GM21737 (cell line): Measurements from ENCODE around the gene PGAM1.
"Not testable (repeated sequence)": the region's sequence is repeated elsewhere in the genome, so short reads cannot be mapped to it uniquely, and the experiment has no call there.

ENCODE experiments used
- ATAC-seq: cut with Tn5 transposase; IDR thresholded peaks from one replicate; pipeline ENCODE4 v1.9.1; 2021; ENCODE audit warnings: mild to moderate bottlenecking, moderate library complexity; ENCODE audit not compliant: unreplicated experiment

Gene PGAM1

DNA sequence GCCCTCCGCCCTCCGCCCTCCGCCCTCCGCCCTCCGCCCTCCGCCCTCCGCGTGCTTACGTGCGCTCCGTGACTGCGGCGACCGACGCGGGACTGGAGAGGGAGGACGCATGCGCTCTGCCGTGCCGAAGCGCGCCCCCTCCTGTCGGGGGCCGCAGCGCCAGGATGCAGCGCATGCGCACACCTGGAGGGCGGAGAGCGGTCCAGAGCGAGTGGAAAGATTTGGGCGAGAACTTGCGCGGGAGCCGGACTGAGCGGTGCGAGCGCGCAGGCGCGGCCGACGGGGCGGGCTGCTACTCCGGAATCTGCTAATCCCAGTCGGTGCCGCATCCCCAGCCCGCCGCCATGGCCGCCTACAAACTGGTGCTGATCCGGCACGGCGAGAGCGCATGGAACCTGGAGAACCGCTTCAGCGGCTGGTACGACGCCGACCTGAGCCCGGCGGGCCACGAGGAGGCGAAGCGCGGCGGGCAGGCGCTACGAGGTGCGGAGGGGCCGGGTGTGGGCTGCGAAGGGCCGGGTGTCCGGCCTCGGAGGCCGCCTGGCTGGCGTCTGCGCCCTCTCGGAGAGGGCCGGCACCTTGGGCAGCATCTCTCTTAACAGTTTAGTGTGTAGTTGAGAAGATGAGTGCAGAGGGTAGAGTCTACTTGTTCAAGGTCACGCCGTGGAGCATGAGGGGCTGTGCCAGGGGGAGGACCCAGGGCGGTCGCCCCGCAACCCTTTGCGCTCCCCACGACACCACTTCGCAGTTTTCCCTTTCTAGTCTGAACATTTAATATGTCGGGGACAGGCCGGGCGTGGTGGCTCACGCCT lies at the start of gene PGAM1:
TSS of gene PGAM1 (plus strand) at position 228 of the 812 bp plus-strand sequence. CDS start at position 345, 117 bp downstream.
- peak; percentile 82 for ATAC-seq

DNA sequence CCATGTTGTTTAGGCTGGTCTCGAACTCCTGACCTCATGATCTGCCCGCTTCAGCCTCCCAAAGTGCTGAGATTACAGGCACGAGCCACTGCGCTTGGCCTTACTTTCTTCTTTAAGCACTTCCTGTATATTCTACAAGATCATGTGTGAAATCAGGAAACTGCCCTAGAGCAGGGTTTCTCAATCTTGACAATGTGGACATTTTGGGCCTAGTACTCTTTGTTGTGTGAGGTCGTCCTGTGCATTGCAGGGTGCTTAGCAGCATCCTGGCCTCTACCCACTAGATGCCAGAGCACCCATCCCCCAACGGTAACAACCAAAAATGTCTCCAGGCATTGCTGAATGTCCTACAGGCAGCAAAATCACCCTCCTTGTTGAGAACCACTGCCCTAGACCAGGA lies 49.6 kb upstream of the PGAM1 start:
- no peak for ATAC-seq

- ATAC-seq: no peak
Measured at GRCh38 chr10:97378933-97379921, 46.8 kb upstream of the PGAM1 start.

GRCh38 chr10:97380516-97380915 lies 45.5 kb upstream of the PGAM1 start:
- ATAC-seq: no peak

- no peak for ATAC-seq
Measured at GRCh38 chr10:97381626-97382025, 44.4 kb upstream of the PGAM1 start.

GRCh38 chr10:97383159-97383558 lies 42.8 kb upstream of the PGAM1 start:
- no peak for ATAC-seq

- no peak for ATAC-seq
Measured at GRCh38 chr10:97384156-97384555, 41.8 kb upstream of the PGAM1 start.

DNA sequence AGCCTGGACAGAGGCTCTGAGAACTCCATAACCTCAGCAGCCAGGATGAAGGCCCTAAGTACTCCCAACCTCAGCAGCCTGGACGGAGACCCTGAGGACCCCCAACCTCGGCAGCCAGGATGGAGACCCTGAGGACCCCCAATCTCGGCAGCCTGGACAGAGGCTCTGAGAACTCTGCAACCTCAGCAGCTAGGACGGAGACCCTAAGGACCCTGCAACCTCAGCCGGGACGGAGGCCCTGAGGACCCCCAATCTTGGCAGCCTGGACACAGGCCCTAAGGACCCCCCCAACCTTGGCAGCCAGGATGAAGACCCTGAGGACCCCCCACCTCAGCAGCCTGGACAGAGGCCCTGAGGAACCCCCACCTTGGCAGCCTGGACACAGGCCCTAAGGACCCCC lies 41.4 kb upstream of the PGAM1 start:
- ATAC-seq: no peak

DNA sequence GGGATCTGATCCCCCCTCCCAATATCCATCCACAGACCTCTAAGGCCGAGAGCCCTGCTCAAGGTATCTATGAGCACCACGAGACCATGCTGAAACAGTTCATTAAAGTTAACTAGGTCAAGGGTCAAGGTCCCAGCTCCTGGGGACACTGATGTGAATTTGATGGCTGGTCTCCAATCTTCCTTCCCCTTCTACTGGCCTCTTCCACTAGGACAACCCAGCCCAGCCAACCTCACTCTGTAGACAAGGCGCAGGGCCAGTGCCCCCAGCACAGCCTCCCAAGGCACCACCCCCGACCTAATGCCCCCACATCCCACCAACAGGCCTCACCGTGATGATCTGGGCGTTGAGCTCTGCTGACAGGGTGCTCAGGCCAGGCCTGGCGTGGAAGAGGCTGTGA lies 40.4 kb upstream of the PGAM1 start:
- ATAC-seq: no peak

DNA sequence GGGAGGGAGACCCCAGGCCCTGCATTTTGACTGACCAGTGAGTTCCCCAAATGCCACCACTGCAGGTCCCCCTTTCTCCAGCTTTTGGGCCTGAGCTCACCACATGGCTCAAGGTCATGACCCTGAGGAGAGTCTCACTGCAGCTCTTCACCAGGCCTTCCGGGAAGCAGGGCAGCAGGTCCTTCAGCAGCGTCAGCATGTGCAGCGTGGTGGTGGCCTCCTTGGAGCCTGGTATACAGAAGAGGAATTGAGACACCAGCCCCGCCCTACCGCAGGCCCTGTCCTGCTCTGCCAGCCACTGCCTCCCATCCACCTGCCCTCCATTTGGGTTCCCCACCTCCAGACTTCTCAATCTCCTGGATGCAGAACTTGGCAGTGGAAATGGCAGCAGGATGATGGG lies 37.8 kb upstream of the PGAM1 start:
- ATAC-seq: no peak

GRCh38 chr10:97390091-97390490 lies 35.9 kb upstream of the PGAM1 start:
- no peak for ATAC-seq

- no peak for ATAC-seq
Measured at GRCh38 chr10:97393034-97393573, 32.9 kb upstream of the PGAM1 start.

DNA sequence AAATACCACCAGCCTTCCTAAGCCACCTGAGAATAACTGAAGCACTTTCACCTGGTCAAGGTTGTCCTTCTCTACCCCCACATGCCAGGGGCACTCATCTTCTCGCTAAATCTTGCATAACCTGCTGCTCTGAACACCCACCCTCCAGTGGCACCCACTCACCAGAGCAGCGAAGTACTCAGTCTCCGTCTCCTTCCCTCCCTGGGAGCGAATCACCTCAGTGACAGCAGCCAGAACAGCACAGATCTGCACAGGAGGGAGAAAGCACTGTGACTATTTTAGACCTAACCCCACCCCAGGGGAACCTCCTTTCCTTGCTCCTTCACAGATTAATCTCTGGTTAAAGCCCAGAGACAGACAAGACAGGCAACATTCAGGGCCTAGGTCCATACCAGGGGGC lies 29.9 kb upstream of the PGAM1 start:
- ATAC-seq: no peak

GRCh38 chr10:97399843-97400545 lies 26.0 kb upstream of the PGAM1 start:
- no peak for ATAC-seq

GRCh38 chr10:97400665-97401454 lies 25.1 kb upstream of the PGAM1 start, which contains the start of gene RRP12:
Gene RRP12, minus strand, starts transcription at chr10:97401340. Its CDS starts 109 bp downstream, at chr10:97401231.
- ATAC-seq: peak; percentile 92

DNA sequence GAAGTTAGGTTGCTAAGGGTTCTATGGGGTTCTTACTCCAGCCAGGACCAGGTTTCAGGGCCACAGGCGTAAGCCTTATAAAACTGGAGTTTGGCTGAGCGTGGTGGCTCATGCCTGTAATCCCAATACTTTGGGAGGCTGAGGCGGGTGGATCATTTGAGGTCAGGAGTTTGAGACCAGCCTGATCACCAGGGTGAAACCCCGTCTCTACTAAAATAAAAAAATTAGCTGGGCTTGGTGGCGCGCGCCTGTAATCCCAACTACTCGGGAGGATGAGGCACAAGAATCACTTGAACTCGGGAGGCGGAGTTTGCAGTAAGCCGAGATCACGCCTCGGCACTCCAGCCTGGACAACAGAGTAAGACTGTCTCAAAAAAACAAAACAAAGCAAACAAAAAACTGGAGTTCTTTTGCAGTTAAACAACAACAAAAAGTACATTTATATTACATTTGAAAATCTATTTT lies 24.5 kb upstream of the PGAM1 start:
- no peak for ATAC-seq

DNA sequence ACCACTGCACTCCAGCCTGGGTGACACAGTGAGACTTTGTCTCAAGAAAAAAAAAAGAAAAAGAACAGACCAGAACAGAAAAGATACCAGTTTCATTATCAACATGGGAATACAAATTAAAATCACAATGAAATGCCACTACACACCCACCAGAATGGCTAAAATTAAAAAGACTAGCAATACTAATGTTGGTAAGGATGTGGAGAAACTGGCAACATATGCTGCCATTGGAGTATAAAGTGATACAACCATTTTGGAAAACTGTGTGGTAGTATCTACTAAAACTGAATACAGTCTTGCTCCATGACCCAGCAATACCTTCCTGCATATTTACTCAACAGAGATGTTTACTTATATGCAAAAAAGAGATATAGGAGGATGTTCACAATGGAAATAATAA lies 21.9 kb upstream of the PGAM1 start:
- no peak for ATAC-seq

DNA sequence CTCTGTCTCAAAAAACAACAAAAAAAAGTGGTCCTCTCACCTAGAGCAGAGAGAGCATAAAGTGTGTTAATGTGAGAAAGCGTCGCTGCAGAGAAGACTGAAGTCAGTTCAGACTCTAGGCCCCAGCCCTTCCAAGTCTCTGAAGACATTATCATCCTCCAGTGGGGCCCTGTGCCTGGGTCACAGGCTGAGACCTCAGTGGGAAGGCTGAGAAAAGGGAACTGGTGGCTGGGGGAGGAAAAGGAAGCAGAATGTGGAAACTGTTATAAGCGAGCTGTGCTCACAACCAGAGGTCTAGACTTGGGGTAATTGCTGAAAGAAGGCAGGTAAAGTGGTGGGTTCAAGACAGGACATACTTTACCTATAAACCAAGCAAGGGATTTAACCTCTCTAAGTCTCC lies 19.9 kb upstream of the PGAM1 start:
- no peak for ATAC-seq

DNA sequence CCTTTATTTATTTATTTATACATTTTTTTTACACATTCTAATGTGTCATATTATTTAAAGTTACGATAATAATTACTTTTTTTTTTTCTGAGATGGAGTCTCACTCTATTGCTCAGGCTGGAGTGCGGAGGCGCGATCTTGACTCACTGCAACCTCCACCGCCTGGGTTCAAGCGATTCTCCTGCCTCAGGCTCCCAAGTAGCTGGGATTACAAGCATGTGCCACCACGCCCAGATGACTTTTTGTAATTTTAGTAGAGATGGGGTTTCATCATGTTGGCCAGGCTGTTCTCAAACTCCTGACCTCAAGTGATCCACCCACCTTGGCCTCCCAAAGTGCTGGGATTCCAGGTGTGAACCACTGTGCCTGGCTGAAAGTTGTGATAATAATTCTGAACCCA lies 19.5 kb upstream of the PGAM1 start:
- not testable (repeated sequence) for ATAC-seq
